H54 (cell line): Measurements from ENCODE around the gene THSD7A.
A peak's percentile ranks its signal among the peaks of the same experiment; 100 is the strongest.

Source experiments
- DNase-seq: peaks from one replicate; pipeline ENCODE4 v3.0.0; 2011; ENCODE audit warnings: low spot score, mixed read lengths; ENCODE audit not compliant: insufficient read length
- FAIRE-seq: peaks from 3 replicates; lab custom pipeline; 2011; peaks lifted over from hg19 to GRCh38; lab: Jason Lieb, UNC
- POLR2A ChIP-seq: IDR thresholded peaks from 2 replicates; pipeline ENCODE4 v1.6.1; 2011; ENCODE audit warnings: low read depth, mild to moderate bottlenecking, low read length

The THSD7A gene

DNA sequence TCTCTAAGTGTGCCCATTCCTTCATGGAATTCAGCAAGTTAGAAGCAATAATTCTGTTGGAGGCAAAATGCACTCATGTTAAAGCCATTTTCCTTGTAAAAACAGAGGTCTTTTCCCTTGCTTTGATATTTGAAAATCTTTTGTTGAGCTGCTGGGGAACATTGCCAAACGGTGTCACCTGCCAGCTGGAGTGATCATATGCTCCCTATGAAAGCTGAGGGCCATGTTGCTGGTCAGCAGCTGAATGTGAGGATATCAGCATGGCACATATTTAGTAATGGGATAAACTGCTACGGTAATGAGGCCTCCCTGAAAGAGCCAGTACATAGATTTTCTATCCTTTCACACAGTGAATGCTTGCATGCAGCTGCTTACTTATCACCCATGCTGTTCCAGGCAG, 224.3 kb downstream of the THSD7A start:
- no peak for TF ChIP-seq POLR2A
- FAIRE-seq, result peak; percentile 23

GRCh38 chr7:11605749-11606148, 226.2 kb downstream of the THSD7A start:
- no peak for DNase-seq
- no peak for FAIRE-seq
- TF ChIP-seq POLR2A, result no peak

More for the DNA sequence above, 224.3 kb downstream of the THSD7A start:
- no peak for DNase-seq

GRCh38 chr7:11604505-11604904, 227.5 kb downstream of the THSD7A start:
- DNase-seq (no peak), FAIRE-seq (no peak)
- no peak for TF ChIP-seq POLR2A

DNA sequence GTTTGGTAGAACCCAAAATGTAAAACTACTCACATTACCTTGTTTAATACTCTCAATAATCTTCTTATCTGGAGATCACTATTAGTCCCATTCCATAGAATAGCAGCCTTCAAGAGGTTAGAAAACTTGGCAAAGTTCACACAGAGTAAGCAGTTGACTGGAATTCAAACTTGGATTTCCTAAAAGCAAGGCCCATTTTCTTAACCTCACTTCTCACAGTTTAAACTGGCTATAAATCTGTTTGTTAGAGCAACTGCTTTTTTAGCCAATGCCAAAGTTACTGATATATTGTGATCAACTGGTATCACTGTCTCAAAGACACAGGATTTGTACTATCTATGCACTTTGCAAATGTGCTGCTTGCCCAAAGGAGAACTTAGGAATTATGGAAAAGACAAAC, 230.2 kb downstream of the THSD7A start:
- TF ChIP-seq POLR2A, result no peak
- FAIRE-seq, result no peak
- no peak for DNase-seq

- DNase-seq, result no peak
- no peak for TF ChIP-seq POLR2A
- no peak for FAIRE-seq
Measured at GRCh38 chr7:11593322-11593721, 238.7 kb downstream of the THSD7A start.

DNA sequence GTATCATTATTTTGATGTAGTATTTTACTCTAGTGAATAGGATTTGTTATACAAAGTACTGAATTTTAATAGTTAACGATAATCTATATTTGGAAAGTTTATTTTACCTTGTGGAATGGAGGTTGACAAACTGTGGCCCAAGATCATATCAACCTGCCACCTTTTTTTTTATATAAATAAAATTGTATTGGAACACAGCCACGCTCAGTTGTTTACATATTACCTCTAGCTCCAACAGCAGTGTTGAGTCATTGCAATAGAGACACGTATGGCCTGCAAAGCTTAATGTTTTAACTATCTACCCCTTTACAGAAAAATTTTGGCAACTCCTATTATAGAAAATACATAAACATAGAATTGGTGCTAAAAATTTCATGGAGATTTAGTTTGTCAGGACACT, 239.3 kb downstream of the THSD7A start:
- FAIRE-seq, result no peak
- TF ChIP-seq POLR2A, result no peak
- DNase-seq, result no peak

DNA sequence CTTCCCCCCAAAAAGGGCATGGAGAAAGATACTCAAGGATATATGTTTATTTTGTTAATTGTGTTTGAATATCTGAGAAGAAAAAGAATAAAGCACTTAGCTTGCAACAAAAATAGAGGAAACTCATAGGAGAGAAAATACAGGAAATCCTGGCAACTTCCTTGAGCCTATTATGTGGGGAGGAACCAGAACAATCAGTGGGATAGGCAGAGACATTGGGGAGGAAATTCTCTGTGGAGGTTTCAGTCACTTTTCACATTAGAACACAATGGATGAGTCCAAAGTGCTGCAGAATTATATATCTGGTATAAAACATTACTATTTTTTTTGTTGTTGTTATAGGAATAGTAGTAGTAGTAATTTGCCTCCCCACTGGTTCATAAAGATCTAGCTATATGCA, 240.1 kb downstream of the THSD7A start:
- TF ChIP-seq POLR2A, result no peak
- DNase-seq, result no peak
- FAIRE-seq, result no peak

DNA sequence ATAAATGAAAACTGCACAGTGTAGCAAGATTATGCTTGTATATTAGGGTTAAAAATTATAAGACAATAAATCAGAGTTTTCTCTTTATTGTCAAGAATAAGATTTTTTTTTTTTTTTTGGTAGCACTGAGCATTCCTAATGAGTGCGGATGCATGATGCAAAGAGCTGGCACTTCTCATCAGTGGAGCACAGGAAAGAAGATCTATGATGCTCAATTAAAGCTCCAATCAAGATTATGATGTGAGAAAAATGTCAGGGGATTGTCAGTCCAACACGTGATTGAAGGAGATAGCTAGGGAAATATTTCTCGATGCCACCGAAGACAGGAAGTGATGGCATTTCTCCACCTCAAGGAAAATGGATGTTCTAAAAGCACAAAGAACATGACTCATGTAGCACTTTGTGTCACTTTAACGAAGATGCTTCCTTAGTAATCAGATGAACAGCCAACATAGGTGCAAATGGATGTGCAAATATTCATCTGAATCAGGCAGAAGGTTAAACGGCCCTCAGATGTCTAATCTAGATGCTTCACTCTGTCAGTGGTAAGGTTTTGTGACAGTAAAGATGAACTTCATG, 240.9 kb downstream of the THSD7A start:
- no peak for TF ChIP-seq POLR2A

DNA sequence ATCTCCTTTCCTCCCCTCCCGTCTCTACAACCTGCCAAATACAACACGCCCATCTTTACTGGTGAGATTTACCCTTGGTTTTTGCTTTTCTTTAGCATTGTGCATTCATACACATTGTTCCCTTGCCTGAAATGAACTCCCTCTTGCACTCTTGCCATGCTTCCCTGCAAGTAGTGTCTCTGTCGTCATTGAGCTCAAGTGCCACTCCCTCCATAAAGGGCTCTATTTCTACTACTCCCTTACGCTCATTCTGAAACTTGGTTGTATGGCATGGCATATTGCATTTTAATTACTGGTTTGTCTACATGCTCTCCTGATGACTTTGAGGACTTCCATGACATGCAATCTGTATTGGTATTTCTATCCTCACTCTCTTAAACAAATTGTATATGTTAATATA, 242.7 kb downstream of the THSD7A start:
- FAIRE-seq, result no peak
- no peak for TF ChIP-seq POLR2A
- DNase-seq, result no peak

More for the DNA sequence above, 240.9 kb downstream of the THSD7A start:
- DNase-seq (no peak), FAIRE-seq (peak; percentile 30)

DNA sequence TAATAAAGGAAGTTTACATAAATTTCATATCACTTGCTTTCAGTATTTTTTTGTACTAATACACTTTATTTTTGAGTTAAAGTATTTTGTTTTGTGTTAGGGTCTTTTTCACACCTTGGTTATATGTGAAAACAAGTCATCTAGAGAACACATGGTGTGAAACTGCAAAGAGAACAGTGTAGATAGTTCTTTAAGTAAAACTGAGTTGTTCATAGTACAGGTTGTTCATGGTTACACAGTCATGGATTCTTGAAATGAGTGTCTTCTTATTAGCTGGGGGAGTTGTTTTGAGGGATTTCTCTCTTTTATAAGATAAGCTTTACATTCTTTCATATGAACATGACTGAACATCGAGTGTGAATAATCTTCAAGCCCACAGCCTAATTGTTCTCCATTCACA, 244.2 kb downstream of the THSD7A start:
- no peak for FAIRE-seq
- no peak for DNase-seq
- TF ChIP-seq POLR2A, result no peak

DNA sequence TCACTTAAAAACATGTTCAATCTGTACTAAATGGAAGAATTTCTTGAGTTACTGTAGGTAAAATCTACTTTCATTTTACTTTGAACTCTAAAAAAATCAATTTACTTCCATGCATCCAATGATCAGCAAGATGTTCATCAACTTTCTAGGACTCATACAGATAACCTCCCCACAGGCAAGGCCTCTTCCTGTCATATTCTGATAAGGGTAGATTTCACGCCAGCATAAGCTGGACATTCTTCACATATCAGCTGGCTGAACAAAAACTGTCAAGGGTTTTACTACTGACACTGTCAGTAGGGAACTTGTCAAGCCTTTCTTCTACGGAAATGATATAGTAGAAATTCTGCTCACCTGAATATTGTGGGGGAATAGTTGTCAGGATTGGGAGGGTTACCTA, 244.9 kb downstream of the THSD7A start:
- DNase-seq, result no peak
- peak; percentile 70 for FAIRE-seq
- TF ChIP-seq POLR2A, result no peak

DNA sequence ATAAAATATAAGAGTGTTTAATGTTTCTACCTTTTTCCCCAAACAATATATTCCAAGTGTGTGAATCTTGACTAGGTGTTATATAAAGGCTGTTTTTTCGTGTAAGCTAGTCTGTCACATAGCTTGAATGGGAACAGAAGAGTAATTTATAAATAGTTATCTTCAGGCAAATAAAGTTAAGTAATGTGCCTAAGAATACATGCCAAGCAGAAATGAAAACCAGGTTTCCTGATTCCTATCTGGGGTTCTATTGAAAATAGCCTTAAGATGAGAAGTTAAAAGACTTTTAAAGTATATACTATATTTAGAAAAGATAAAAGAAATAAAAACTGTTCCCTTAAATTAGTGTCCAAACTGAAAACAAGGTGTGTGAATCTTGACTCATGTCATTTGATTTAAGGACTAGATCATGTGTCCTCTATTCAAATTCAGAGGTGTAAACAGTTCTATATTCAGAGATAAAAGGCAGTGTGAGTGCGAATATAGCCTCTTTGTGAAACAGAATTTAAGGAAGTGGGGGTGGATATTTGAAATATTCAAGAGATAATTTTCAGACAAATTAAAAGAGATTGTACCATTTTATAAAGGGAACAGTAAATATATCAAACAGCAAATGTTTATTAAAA, 247.5 kb downstream of the THSD7A start:
- DNase-seq (no peak), FAIRE-seq (no peak)
- no peak for TF ChIP-seq POLR2A

DNA sequence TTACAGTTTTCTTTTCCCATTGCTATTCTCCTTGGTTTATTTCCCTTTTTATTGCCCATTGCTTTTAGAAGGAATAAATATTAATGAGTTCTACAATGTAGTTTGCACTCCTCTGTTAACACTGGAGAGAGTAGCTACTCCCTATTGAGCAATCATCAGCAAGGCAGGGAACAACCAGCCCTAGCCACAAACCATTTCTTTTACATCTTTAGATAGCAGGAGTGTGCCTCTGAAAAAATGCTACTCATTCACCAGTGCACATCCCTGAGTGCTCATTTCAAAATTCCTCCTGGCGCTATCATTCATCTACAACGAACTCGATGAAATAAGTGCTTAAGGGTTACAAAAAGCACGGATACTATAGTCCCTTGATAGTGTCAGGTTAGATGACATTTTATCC, 252.9 kb downstream of the THSD7A start:
- no peak for TF ChIP-seq POLR2A
- FAIRE-seq (peak; percentile 60), DNase-seq (no peak)

DNA sequence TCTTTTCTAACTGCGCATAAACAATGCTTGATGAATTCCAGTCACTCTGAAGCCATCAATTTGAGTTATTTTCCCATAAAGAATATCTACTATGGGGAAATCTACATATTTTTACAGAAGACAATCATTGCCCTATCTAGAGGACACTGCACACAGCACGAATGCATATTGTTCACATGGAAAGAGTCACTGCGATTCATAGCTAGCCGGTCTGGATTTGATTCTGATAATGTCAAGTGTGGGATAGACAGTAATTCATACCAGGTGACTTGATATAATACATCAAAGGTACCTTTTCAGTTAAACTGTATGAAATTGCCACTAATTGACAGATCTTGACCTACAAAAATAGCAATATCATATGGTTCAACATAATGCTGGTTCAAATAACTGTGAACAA, 255.7 kb downstream of the THSD7A start:
- no peak for TF ChIP-seq POLR2A
- FAIRE-seq (peak; percentile 62), DNase-seq (no peak)

GRCh38 chr7:11573128-11573750, 258.8 kb downstream of the THSD7A start:
- DNase-seq (no peak), FAIRE-seq (no peak)
- no peak for TF ChIP-seq POLR2A
